NCI-H82 (cell line): ENCODE measurements around the gene SNTG2.

Experiments
- DNase-seq: peaks from one replicate; lab custom pipeline; 2025; lab: John Stamatoyannopoulos, UW

SNTG2 gene

GRCh38 chr2:1147873-1148612 is 197.4 kb downstream of the SNTG2 start:
- DNase-seq: no peak

- DNase-seq: no peak
These were observed 200.3 kb downstream of the SNTG2 start for GRCh38 chr2:1150724-1151511.

GRCh38 chr2:1152375-1152774 is 201.7 kb downstream of the SNTG2 start:
- DNase-seq: no peak

GRCh38 chr2:1153920-1154319 is 203.3 kb downstream of the SNTG2 start:
- no peak for DNase-seq

- no peak for DNase-seq
These were observed 204.3 kb downstream of the SNTG2 start for GRCh38 chr2:1154710-1155594.

GRCh38 chr2:1156059-1156458 is 205.4 kb downstream of the SNTG2 start:
- DNase-seq: no peak

GRCh38 chr2:1156531-1156930 is 205.9 kb downstream of the SNTG2 start:
- no peak for DNase-seq

GRCh38 chr2:1157107-1157506 is 206.5 kb downstream of the SNTG2 start:
- no peak for DNase-seq

GRCh38 chr2:1159013-1159412 is 208.4 kb downstream of the SNTG2 start:
- DNase-seq: no peak

- DNase-seq: no peak
These were observed 211.6 kb downstream of the SNTG2 start for GRCh38 chr2:1162246-1162645.

- DNase-seq: no peak
These were observed 212.3 kb downstream of the SNTG2 start for GRCh38 chr2:1162768-1163584.

GRCh38 chr2:1166976-1167375 is 216.3 kb downstream of the SNTG2 start:
- no peak for DNase-seq

- DNase-seq: no peak
These were observed 218.2 kb downstream of the SNTG2 start for GRCh38 chr2:1168846-1169245.

- no peak for DNase-seq
These were observed 218.8 kb downstream of the SNTG2 start for GRCh38 chr2:1169291-1169949.

GRCh38 chr2:1170241-1170640 is 219.6 kb downstream of the SNTG2 start:
- no peak for DNase-seq

GRCh38 chr2:1170711-1171110 is 220.1 kb downstream of the SNTG2 start:
- DNase-seq: no peak

- no peak for DNase-seq
These were observed 222.9 kb downstream of the SNTG2 start for GRCh38 chr2:1173528-1173927.

- no peak for DNase-seq
These were observed 231.2 kb downstream of the SNTG2 start for GRCh38 chr2:1181893-1182292.

- no peak for DNase-seq
These were observed 232.7 kb downstream of the SNTG2 start for GRCh38 chr2:1183300-1183699.

- DNase-seq: no peak
These were observed 235.8 kb downstream of the SNTG2 start for GRCh38 chr2:1186421-1186820.

GRCh38 chr2:1187189-1187588 is 236.5 kb downstream of the SNTG2 start:
- no peak for DNase-seq
